Right renal pelvis (tissue), 4 donors: ENCODE data around the gene DTX3L. TPM values are rescaled to one million over a fixed set of nuclear protein-coding genes. Genes with fewer than 3 reads are reported as not detected.
A peak's percentile ranks its signal among the peaks of the same experiment; 100 is the strongest.

ENCODE experiments used
- DNase-seq, 4 donors: peaks; one replicate each; pipeline ENCODE4 v3.0.0-alpha.2; 2013; ENCODE audit warnings: low read depth in 4 of 4, low spot score in 3 of 4, missing footprints in 1 of 4
- polyA plus RNA-seq, 4 donors: library from polyadenylated mRNA; unstranded; fragments of 120-200 nt; gene quantifications; one replicate each; pipeline ENCODE4 v1.2.1, GENCODE V29; 2013; ENCODE audit not compliant: insufficient read length in 4 of 4

The DTX3L gene
- polyA plus RNA-seq, result 10 to 100 TPM; 11.1 to 16.9 (median 15.1) TPM

- DNase-seq, result peak; percentile 66 to 74 (median 67)
Observed at GRCh38 chr3:122564155-122564912, at the start of gene DTX3L, which contains the start of gene PARP9. Gene DTX3L, plus strand, starts transcription at chr3:122564338. Its CDS starts 89 bp downstream, at chr3:122564427. Gene PARP9, minus strand, starts transcription at chr3:122564300. Its CDS starts 4,680 bp downstream, at chr3:122559620.

- DNase-seq, result peak in 1 of 4 donors; percentile 0
Observed at GRCh38 chr3:122515020-122515468, 49.1 kb upstream of the DTX3L start.

GRCh38 chr3:122515870-122516269 is 48.3 kb upstream of the DTX3L start:
- no peak for DNase-seq

- no peak for DNase-seq
Observed at GRCh38 chr3:122516846-122517360, 47.2 kb upstream of the DTX3L start.

GRCh38 chr3:122519693-122520092 is 44.4 kb upstream of the DTX3L start:
- DNase-seq, result no peak

- DNase-seq, result no peak
Observed at GRCh38 chr3:122520861-122521260, 43.3 kb upstream of the DTX3L start.

GRCh38 chr3:122523317-122523716 is 40.8 kb upstream of the DTX3L start:
- DNase-seq, result no peak

- DNase-seq, result no peak
Observed at GRCh38 chr3:122530164-122530563, 34.0 kb upstream of the DTX3L start.

GRCh38 chr3:122533480-122533879 is 30.7 kb upstream of the DTX3L start:
- DNase-seq, result no peak

- no peak for DNase-seq
Observed at GRCh38 chr3:122533931-122534334, 30.2 kb upstream of the DTX3L start.

- no peak for DNase-seq
Observed at GRCh38 chr3:122535964-122536631, 28.0 kb upstream of the DTX3L start.

- DNase-seq, result no peak
Observed at GRCh38 chr3:122536632-122537001, 27.5 kb upstream of the DTX3L start.

- DNase-seq, result no peak
Observed at GRCh38 chr3:122538956-122539490, 25.1 kb upstream of the DTX3L start.

GRCh38 chr3:122546151-122546550 is 18.0 kb upstream of the DTX3L start:
- no peak for DNase-seq

GRCh38 chr3:122548076-122548475 is 16.1 kb upstream of the DTX3L start:
- no peak for DNase-seq

GRCh38 chr3:122548619-122549018 is 15.5 kb upstream of the DTX3L start:
- no peak for DNase-seq

GRCh38 chr3:122553171-122553570 is 11.0 kb upstream of the DTX3L start:
- DNase-seq, result no peak

- DNase-seq, result no peak
Observed at GRCh38 chr3:122555275-122556071, 8.7 kb upstream of the DTX3L start.

- no peak for DNase-seq
Observed at GRCh38 chr3:122557356-122557755, 6.8 kb upstream of the DTX3L start.

GRCh38 chr3:122558605-122559004 is 5.5 kb upstream of the DTX3L start:
- no peak for DNase-seq

GRCh38 chr3:122559906-122560305 is 4.2 kb upstream of the DTX3L start:
- no peak for DNase-seq
